ENCODE results near the gene COL24A1. TPM values are rescaled to one million over a fixed set of nuclear protein-coding genes. Genes with fewer than 3 reads are reported as not detected.

Gene COL24A1
- total RNA-seq, 2 experiments from 2014 or later = not detected

DNA sequence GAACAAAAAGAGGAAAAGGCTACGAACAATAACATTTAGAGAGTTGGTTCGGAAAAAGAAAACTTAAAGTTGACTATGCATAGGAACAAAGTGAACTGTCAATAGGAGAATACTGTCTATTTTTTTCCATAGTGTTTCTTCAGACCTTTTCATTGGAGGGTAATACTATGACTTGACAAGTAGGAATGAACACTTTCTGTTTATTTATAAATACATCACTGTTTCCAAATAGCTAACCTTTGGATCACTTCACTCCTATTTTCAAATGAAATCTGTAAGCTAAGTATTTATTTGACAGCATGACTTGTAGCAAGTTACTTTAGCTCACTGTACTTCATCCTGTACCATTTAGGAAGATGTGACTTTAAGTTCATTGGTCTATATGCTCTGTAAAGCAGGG, 221.3 kb downstream of the COL24A1 start:
- no peaks in the 10 kb centered on the region for H3K4me1 Mint-ChIP-seq
- H3K36me3 Mint-ChIP-seq (ENCODE audit: low read depth) = no peaks in the 10 kb centered on the region
- POLR2A ChIA-PET = no interaction called here
- CTCF ChIA-PET = no interaction called here
- no peak overlapping the region for H3K27ac Mint-ChIP-seq
- no peaks in the 10 kb centered on the region for H3K9me3 Mint-ChIP-seq
- H3K27me3 Mint-ChIP-seq = no peaks in the 10 kb centered on the region
- DNase-seq = no peak
- no peak overlapping the region for H3K4me3 Mint-ChIP-seq

GRCh38 chr1:85934516-85934915, 222.1 kb downstream of the COL24A1 start:
- no peaks in the 10 kb centered on the region for H3K4me1 Mint-ChIP-seq
- no peak for DNase-seq
- H3K9me3 Mint-ChIP-seq = no peaks in the 10 kb centered on the region
- ChIA-PET CTCF (no interaction called here), POLR2A (no interaction called here)
- no peaks in the 10 kb centered on the region for H3K27me3 Mint-ChIP-seq
- H3K36me3 Mint-ChIP-seq (ENCODE audit: low read depth) = no peaks in the 10 kb centered on the region
- no peak overlapping the region for H3K4me3 Mint-ChIP-seq
- H3K27ac Mint-ChIP-seq = no peak overlapping the region

GRCh38 chr1:85933961-85934360, 222.6 kb downstream of the COL24A1 start:
- POLR2A ChIA-PET = no interaction called here
- no peak for DNase-seq
- Mint-ChIP-seq H3K27ac (no peak overlapping the region), H3K9me3 (no peaks in the 10 kb centered on the region), H3K36me3 (ENCODE audit: low read depth) (no peaks in the 10 kb centered on the region), H3K4me1 (no peaks in the 10 kb centered on the region), H3K27me3 (no peaks in the 10 kb centered on the region), H3K4me3 (no peak overlapping the region)
- CTCF ChIA-PET = no interaction called here

GRCh38 chr1:85911742-85912141, 244.8 kb downstream of the COL24A1 start:
- ChIA-PET CTCF (no interaction called here), POLR2A (no interaction called here)
- Mint-ChIP-seq H3K4me1 (no peaks in the 10 kb centered on the region), H3K4me3 (no peak overlapping the region), H3K27me3 (no peaks in the 10 kb centered on the region), H3K9me3 (no peaks in the 10 kb centered on the region), H3K27ac (no peak overlapping the region), H3K36me3 (ENCODE audit: low read depth) (no peaks in the 10 kb centered on the region)
- DNase-seq = no peak

DNA sequence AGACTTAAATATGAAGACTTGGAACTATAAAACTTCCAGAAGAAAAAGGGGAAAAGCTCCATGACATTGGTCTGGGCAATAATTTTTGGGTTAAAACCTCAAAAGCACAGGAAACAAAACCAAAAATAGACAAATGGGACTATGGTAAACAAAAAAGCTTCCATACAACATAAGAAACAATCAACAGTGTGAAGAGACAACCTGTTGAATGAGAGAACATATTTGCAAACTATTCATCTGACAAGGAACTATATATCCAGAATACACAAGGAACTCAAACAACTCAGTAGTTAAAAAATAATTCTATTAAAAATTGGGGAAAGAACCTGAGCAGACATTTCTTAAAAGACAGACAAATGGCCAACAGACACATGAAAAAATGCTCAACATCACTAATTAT, 255.7 kb downstream of the COL24A1 start:
- Mint-ChIP-seq H3K4me1 (no peaks in the 10 kb centered on the region), H3K27me3 (peaks cover 2% of the 10 kb centered on the region), H3K36me3 (ENCODE audit: low read depth) (no peaks in the 10 kb centered on the region), H3K9me3 (no peaks in the 10 kb centered on the region), H3K4me3 (no peak overlapping the region), H3K27ac (no peak overlapping the region)
- ChIA-PET CTCF (no interaction called here), POLR2A (interaction anchor here (0.6 kb wide), 1 partner anchor 523 kb away, joined by 3 read pairs; no protein-coding TSS in a partner anchor)
- no peak for DNase-seq

- Mint-ChIP-seq H3K27ac (no peak overlapping the region), H3K9me3 (no peaks in the 10 kb centered on the region), H3K4me3 (no peak overlapping the region), H3K36me3 (ENCODE audit: low read depth) (no peaks in the 10 kb centered on the region), H3K4me1 (no peaks in the 10 kb centered on the region), H3K27me3 (no peaks in the 10 kb centered on the region)
- no peak for DNase-seq
- ChIA-PET CTCF (no interaction called here), POLR2A (no interaction called here)
Observed at GRCh38 chr1:85898861-85899260, 257.7 kb downstream of the COL24A1 start.

DNA sequence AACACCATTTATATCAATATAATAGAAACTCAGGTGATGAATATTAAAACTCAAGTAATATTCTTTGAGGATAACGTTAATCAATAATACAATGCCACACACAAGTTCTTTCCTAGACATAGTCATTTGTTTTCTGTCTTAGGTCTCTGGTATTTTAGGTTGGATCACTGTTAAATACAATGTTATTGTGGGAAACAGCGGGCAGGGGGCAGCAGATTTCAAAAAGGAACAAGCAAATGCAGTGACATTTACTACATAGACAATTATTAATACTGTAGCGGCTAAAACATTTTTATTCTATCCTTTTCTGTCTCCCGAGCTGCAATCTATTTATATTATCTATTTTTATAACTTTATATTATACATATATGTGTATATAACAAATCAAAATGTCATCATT, 261.9 kb downstream of the COL24A1 start:
- no peaks in the 10 kb centered on the region for H3K9me3 Mint-ChIP-seq
- no peak overlapping the region for H3K27ac Mint-ChIP-seq
- H3K4me1 Mint-ChIP-seq = no peaks in the 10 kb centered on the region
- ChIA-PET CTCF (no interaction called here), POLR2A (no interaction called here)
- no peaks in the 10 kb centered on the region for H3K27me3 Mint-ChIP-seq
- peak; percentile 9 for DNase-seq
- no peaks in the 10 kb centered on the region for H3K36me3 Mint-ChIP-seq (ENCODE audit: low read depth)
- no peak overlapping the region for H3K4me3 Mint-ChIP-seq

DNA sequence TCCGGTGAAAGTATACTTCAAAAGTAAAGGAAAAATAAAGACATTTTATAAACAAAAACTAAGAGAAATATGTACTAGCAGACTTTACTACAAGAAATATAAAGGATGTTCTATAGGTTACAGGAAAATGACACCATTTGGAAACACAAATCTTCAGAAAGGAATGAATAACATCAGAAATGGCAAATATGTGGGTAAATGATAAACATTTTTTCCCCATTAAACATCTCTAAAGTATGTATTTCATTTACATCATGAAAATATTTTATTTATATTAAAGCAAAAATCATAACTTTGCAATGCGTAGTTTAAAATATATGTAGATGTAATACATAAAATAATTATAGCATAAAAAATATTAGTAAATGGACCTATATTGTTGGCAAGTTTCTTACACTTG, 264.2 kb downstream of the COL24A1 start:
- no peak for DNase-seq
- CTCF ChIA-PET = no interaction called here
- Mint-ChIP-seq H3K27ac (no peak overlapping the region), H3K27me3 (no peaks in the 10 kb centered on the region), H3K4me3 (no peak overlapping the region), H3K36me3 (ENCODE audit: low read depth) (no peaks in the 10 kb centered on the region), H3K4me1 (no peaks in the 10 kb centered on the region), H3K9me3 (no peaks in the 10 kb centered on the region)
- POLR2A ChIA-PET = no interaction called here

GRCh38 chr1:85889870-85890269, 266.7 kb downstream of the COL24A1 start:
- H3K9me3 Mint-ChIP-seq = no peaks in the 10 kb centered on the region

GRCh38 chr1:85888921-85889320, 267.7 kb downstream of the COL24A1 start:
- Mint-ChIP-seq H3K4me3 (no peak overlapping the region), H3K27ac (no peak overlapping the region), H3K9me3 (no peaks in the 10 kb centered on the region), H3K4me1 (no peaks in the 10 kb centered on the region), H3K36me3 (ENCODE audit: low read depth) (no peaks in the 10 kb centered on the region), H3K27me3 (no peaks in the 10 kb centered on the region)
- no peak for DNase-seq
- POLR2A ChIA-PET = no interaction called here
- CTCF ChIA-PET = no interaction called here

More at GRCh38 chr1:85889870-85890269, 266.7 kb downstream of the COL24A1 start:
- ChIA-PET CTCF (no interaction called here), POLR2A (no interaction called here)
- Mint-ChIP-seq H3K27me3 (no peaks in the 10 kb centered on the region), H3K4me3 (no peak overlapping the region), H3K4me1 (no peaks in the 10 kb centered on the region), H3K36me3 (ENCODE audit: low read depth) (no peaks in the 10 kb centered on the region), H3K27ac (no peak overlapping the region)
- DNase-seq = no peak

- no peak for DNase-seq
- H3K4me3 Mint-ChIP-seq = no peak overlapping the region
- no peaks in the 10 kb centered on the region for H3K36me3 Mint-ChIP-seq (ENCODE audit: low read depth)
- POLR2A ChIA-PET = no interaction called here
- H3K27me3 Mint-ChIP-seq = no peaks in the 10 kb centered on the region
- H3K9me3 Mint-ChIP-seq = no peaks in the 10 kb centered on the region
- H3K27ac Mint-ChIP-seq = no peak overlapping the region
- no peaks in the 10 kb centered on the region for H3K4me1 Mint-ChIP-seq
- CTCF ChIA-PET = no interaction called here
Observed at GRCh38 chr1:85884372-85885035, 272.1 kb downstream of the COL24A1 start.

GRCh38 chr1:85867189-85867588, 289.4 kb downstream of the COL24A1 start:
- Mint-ChIP-seq H3K4me1 (no peaks in the 10 kb centered on the region), H3K36me3 (ENCODE audit: low read depth) (no peaks in the 10 kb centered on the region), H3K9me3 (no peaks in the 10 kb centered on the region), H3K27me3 (no peaks in the 10 kb centered on the region), H3K27ac (no peak overlapping the region), H3K4me3 (no peak overlapping the region)
- ChIA-PET CTCF (no interaction called here), POLR2A (no interaction called here)
- DNase-seq = no peak

GRCh38 chr1:85865213-85865612, 291.4 kb downstream of the COL24A1 start:
- H3K4me3 Mint-ChIP-seq = no peak overlapping the region
- no peak for DNase-seq
- POLR2A ChIA-PET = no interaction called here
- H3K27me3 Mint-ChIP-seq = no peaks in the 10 kb centered on the region
- CTCF ChIA-PET = no interaction called here
- H3K36me3 Mint-ChIP-seq (ENCODE audit: low read depth) = no peaks in the 10 kb centered on the region
- no peaks in the 10 kb centered on the region for H3K4me1 Mint-ChIP-seq
- H3K9me3 Mint-ChIP-seq = no peaks in the 10 kb centered on the region
- no peak overlapping the region for H3K27ac Mint-ChIP-seq

DNA sequence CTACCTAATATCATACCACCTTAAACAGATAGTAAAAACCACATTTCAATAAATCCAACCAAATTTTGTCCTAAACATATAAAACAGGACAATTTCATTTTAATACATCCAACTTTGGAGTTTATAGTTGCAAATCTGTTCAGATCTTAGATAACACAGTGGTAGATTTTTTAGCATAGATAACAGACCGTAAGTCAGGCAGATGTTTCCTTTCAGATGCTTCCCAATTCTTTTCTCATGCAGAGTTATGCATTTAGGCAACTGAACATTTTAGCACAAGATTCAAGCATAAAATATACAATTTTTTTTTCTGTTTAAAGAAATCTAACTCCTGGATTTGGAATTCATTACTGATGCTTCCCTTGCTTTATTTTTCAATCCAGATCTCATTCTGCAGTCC, 291.8 kb downstream of the COL24A1 start:
- CTCF ChIA-PET = no interaction called here
- H3K9me3 Mint-ChIP-seq = no peaks in the 10 kb centered on the region
- H3K27me3 Mint-ChIP-seq = no peaks in the 10 kb centered on the region
- H3K4me1 Mint-ChIP-seq = no peaks in the 10 kb centered on the region
- no peak for DNase-seq
- H3K27ac Mint-ChIP-seq = no peak overlapping the region
- no peak overlapping the region for H3K4me3 Mint-ChIP-seq
- no peaks in the 10 kb centered on the region for H3K36me3 Mint-ChIP-seq (ENCODE audit: low read depth)
- POLR2A ChIA-PET = no interaction called here
